Measurements from ENCODE around the gene ENO4. TPM values are rescaled to one million over a fixed set of nuclear protein-coding genes. Genes with fewer than 3 reads are reported as not detected.

ENO4 gene
- total RNA-seq (2022): 0.12 TPM in 1 of 2 replicates, not detected in the other
- percentile 11 among the genes with signal in this experiment for Bru-seq, nascent RNA
- percentile 9 among the genes with signal in this experiment for BruChase-seq, experiment 1, labeled RNA remaining after a 6-hour chase
- BruChase-seq, experiment 2, labeled RNA remaining after a 2-hour chase: percentile 7 among the genes with signal in this experiment
- long read RNA-seq, partial matches to known transcripts: 0 of 4 reads
- long read RNA-seq, other reads (novel, unspliced or antisense): 4 of 4 reads

- Mint-ChIP-seq H3K36me3 (ENCODE audit: insufficient read depth, unreplicated experiment) (peaks cover 20% of the 10 kb centered on the region), H3K4me3 (ENCODE audit: low read depth, unreplicated experiment) (peak within 1 kb of the TSS; percentile 76), H3K27me3 (ENCODE audit: unreplicated experiment) (no peaks in the 10 kb centered on the region), H3K27ac (ENCODE audit: unreplicated experiment) (peak within 1 kb of the TSS; percentile 54), H3K4me1 (ENCODE audit: low read depth, unreplicated experiment) (peaks cover 26% of the 10 kb centered on the region), H3K9me3 (ENCODE audit: low read depth, unreplicated experiment) (no peaks in the 10 kb centered on the region)
- TF ChIP-seq CTCF (IDR thresholded peaks at IDR 0.05; ENCODE audit: unreplicated experiment): no peak
- TSS peak; percentile 74 for BruUV-seq (replicated peaks)
- intact Hi-C loops (cut with micrococcal nuclease; ENCODE audit: unreplicated experiment): no loop called here
- DNase-seq: peak; percentile 66
- CTCF ChIA-PET: interaction anchor here (1.0 kb wide), 1 partner anchor 325 kb away, joined by 3 read pairs; no protein-coding TSS in a partner anchor
Observed at GRCh38 chr10:116849248-116850057, at the start of gene ENO4. Gene ENO4, plus strand, starts transcription at chr10:116849499. Its CDS starts 68 bp downstream, at chr10:116849567.

- Mint-ChIP-seq H3K36me3 (ENCODE audit: insufficient read depth, unreplicated experiment) (no peaks in the 10 kb centered on the region), H3K27ac (ENCODE audit: unreplicated experiment) (no peak overlapping the region), H3K4me1 (ENCODE audit: low read depth, unreplicated experiment) (no peaks in the 10 kb centered on the region), H3K27me3 (ENCODE audit: unreplicated experiment) (peaks cover 37% of the 10 kb centered on the region), H3K4me3 (ENCODE audit: low read depth, unreplicated experiment) (no peak overlapping the region), H3K9me3 (ENCODE audit: low read depth, unreplicated experiment) (no peaks in the 10 kb centered on the region)
- intact Hi-C loops (cut with micrococcal nuclease; ENCODE audit: unreplicated experiment): no loop called here
- BruUV-seq (replicated peaks): no TSS peak
- no peak for DNase-seq
- no peak for TF ChIP-seq CTCF (IDR thresholded peaks at IDR 0.05; ENCODE audit: unreplicated experiment)
- CTCF ChIA-PET: interaction anchor here (1.3 to 1.7 kb wide), 2 partner anchors 375 kb away, joined by 3 to 6 read pairs; no protein-coding TSS in a partner anchor
Observed at GRCh38 chr10:116800286-116800929, 48.9 kb upstream of the ENO4 start.

GRCh38 chr10:116801658-116802057 is 47.6 kb upstream of the ENO4 start:
- CTCF ChIA-PET: interaction anchor here (1.1 to 1.3 kb wide), 2 partner anchors 10 to 374 kb away, joined by 3 to 4 read pairs; no protein-coding TSS in a partner anchor
- intact Hi-C loops (cut with micrococcal nuclease; ENCODE audit: unreplicated experiment): no loop called here
- H3K27ac Mint-ChIP-seq (ENCODE audit: unreplicated experiment): no peak overlapping the region
- no TSS peak for BruUV-seq (replicated peaks)
- H3K27me3 Mint-ChIP-seq (ENCODE audit: unreplicated experiment): peaks cover 39% of the 10 kb centered on the region
- no peaks in the 10 kb centered on the region for H3K4me1 Mint-ChIP-seq (ENCODE audit: low read depth, unreplicated experiment)
- H3K9me3 Mint-ChIP-seq (ENCODE audit: low read depth, unreplicated experiment): no peaks in the 10 kb centered on the region
- H3K4me3 Mint-ChIP-seq (ENCODE audit: low read depth, unreplicated experiment): no peak overlapping the region
- no peaks in the 10 kb centered on the region for H3K36me3 Mint-ChIP-seq (ENCODE audit: insufficient read depth, unreplicated experiment)
- no peak for TF ChIP-seq CTCF (IDR thresholded peaks at IDR 0.05; ENCODE audit: unreplicated experiment)
- DNase-seq: no peak

- CTCF ChIA-PET: no interaction called here
- no peak for TF ChIP-seq CTCF (IDR thresholded peaks at IDR 0.05; ENCODE audit: unreplicated experiment)
- Mint-ChIP-seq H3K36me3 (ENCODE audit: insufficient read depth, unreplicated experiment) (no peaks in the 10 kb centered on the region), H3K27me3 (ENCODE audit: unreplicated experiment) (peaks cover 38% of the 10 kb centered on the region), H3K4me1 (ENCODE audit: low read depth, unreplicated experiment) (no peaks in the 10 kb centered on the region), H3K9me3 (ENCODE audit: low read depth, unreplicated experiment) (no peaks in the 10 kb centered on the region), H3K27ac (ENCODE audit: unreplicated experiment) (no peak overlapping the region), H3K4me3 (ENCODE audit: low read depth, unreplicated experiment) (no peak overlapping the region)
- intact Hi-C loops (cut with micrococcal nuclease; ENCODE audit: unreplicated experiment): no loop called here
- DNase-seq: no peak
- BruUV-seq (replicated peaks): no TSS peak
Observed at GRCh38 chr10:116802474-116802873, 46.8 kb upstream of the ENO4 start.

Data from Calu3 (cell line).